NCI-H2171 (cell line): ENCODE results near the gene HTRA3.

Experiments
- DNase-seq: peaks from one replicate; lab custom pipeline; 2025; lab: John Stamatoyannopoulos, UW

Gene HTRA3

DNA sequence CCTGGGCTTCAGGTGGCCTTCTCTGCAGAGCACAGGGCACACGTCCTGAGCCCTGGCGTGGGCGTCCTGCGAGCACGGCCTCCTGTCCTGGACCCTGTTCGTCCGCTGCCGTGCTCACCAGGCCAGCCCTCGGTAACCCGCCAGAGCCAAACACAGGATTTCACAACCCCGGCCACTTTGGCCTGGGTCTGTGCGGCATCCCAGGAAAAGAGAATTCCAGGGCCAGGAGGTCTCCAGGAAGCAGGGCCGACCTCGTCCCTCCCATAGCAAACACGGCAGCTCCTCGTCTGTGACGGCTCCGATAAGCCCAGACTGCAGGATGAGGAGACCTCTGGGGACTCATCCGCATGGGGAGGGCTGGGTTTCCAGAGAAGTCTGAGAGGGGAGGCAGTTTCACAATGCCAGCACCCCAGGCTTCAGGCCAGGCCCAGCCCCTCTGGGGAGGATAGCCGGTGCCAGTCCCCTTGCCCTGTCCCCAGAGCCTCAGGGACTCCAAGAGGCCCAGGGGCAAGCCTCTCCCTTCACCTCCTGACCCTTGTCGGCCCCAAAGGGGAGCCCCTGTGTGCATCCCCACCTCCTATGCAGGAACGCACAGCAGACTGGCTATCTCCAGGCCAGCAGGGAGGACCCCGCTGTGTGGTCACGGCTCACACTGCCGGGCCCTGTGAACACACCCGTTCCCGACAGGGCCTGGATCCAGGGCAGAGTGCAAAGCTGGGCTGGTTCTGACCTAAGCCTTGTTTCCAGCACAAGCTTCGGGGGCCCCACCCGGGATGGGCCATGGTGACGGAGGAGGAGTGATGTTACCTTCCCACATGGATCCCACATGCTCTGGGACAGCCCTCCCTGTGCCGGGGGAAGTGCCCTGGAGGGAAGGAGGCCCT, 22.3 kb upstream of the HTRA3 start:
- DNase-seq = no peak

DNA sequence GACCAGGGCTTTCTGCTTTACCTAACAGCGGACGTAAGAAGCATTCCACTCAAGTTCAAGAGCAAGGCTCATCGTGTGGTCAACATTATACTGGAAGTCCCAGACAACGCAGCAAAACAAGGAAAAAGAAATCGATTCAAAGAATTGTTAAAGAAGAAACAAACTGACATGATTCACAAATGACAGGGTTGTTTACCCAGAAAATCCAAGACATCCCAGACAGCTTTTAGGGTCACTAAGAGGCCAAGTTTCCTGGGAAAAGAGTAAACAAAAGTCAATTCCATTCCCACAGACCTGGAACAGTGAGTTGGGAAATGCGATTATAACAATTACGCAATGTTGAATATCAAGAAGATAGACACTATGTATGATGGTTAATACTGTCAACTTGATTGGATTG, 21.5 kb upstream of the HTRA3 start:
- no peak for DNase-seq

DNA sequence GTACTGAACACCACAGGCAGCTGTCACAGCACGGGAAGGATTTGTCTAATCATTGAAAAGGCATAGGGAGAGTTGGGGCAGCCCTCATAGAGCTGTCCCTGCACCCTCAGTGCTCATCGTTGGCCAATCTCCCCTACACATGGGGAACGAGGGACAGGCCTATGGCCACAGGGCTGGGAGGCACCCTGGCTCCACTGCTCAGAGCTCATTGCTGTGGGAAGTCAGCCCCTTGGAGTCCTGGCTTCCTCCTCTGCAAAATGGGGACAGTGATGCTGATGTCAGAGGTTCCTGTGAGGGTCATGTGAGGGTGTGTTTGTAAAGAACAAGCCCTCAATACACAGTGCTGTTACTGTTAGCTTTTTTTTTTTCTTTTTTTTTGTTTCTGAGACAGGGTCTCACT, 19.3 kb upstream of the HTRA3 start:
- no peak for DNase-seq

DNA sequence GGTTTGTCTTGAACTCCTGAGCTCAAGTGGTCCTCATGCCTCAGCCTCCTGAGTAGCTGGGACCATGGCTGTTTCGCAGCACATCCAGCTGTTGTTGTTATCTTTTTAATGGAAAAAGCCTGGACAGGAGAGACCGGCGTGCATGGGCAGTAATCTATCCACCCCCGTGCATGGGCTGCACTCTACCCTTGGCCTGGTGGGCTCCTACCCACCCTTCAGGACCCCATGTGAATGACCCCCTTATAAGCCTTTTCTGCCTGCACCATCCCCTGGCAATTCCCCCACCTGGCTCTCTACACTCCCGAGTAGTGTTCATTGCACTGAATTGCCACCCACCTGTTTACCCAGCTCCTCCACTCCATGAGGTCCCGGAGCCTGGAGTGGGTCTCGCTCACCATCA, 18.9 kb upstream of the HTRA3 start:
- no peak for DNase-seq

DNA sequence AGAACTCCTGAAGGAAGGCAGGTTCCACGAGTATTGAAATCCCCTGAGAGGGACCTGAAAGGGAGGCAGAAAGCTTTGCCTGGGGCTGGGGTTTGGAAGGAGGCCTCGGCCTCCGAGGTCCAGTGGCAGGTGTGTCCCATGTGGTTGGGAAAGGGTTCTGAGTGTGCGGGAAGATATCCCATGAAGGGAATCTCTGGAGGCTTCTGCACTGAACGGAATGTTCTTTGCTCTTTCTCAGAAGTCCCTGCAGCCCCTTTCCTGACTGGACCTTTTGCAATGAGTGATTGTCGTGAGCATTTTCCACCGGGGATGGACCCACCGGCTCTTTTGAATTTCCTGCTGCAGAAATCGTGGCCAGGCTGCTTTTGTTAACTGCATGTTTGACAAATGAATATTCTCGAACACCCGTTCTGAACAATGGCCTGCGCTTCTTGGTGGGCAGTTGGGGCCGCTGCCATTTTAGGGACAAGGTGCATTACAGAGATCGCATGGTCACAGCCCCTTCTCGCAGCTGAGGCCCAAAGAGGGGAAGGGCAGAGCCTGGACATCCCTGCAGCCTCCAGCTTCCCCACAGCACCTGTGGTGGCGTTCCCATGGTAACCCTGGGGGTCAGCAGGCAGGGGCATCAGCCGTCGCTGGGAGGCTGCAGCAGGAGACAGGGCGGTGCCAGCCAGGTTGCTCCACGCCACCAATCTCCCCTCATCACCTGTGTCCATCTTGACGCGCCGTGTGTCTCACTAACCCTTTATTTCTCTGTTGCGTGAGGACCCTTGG, 18.3 kb upstream of the HTRA3 start:
- no peak for DNase-seq

DNA sequence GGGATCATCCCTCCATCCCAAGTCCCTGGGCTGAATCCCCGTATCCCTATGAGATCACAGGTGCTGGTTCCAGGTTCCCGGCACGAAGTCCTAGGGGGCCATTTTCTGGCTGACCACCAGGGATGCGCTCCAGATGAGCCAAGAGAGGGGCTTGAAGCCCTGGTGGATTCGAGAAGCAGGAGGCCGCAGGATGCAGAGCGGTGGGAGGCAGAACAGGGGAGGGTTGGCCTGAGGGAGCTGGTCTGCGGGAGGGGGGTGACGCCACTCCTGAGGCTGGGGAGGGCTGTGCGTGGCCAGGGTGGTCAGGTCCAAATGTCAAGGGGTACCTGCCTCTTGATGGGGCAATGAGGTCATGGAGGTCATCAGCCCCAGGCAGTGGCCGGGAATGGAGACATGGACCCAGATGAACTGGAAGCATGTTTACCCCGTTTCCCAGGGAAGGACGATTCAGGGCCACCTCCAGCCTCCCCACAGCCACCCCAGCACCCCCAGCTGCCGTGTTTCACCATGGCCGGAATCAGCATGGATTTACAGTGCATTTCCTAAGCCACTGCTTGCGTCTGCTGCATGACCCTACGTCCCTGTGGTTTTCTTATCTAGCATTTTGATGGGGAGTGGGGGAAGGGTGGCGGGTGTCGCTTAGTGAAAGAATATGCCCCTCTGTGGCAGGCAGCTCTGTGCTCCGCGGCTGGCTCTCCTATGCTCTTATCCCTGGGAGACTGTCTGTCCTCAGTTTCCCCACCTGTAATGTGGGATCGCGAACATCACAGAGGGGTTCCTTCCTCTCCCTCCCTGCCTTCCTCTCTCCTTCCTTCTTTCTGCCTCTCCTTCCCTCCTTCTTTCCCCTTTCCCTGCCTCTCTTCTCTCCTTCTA, 17.0 kb upstream of the HTRA3 start:
- no peak for DNase-seq

DNA sequence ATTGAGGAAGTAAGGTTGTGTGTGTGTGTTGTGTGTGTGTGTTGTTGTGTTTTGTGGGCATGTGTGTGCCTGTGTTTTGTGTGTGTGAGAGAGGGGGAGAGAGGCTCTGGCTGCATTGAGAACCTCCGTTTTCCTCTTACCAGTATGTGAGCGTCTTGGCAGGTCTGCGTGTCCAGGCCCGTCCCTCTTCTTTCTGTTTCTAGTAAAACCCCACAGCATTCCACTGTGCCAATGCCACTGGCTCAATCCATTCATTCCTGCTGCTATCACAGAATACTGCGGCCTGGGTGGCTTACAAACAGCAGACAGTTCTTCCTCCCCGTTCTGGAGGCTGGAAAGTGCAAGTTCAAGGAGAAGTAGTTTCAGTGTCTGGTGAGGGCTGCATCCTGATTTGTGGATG, 15.5 kb upstream of the HTRA3 start:
- no peak for DNase-seq

DNA sequence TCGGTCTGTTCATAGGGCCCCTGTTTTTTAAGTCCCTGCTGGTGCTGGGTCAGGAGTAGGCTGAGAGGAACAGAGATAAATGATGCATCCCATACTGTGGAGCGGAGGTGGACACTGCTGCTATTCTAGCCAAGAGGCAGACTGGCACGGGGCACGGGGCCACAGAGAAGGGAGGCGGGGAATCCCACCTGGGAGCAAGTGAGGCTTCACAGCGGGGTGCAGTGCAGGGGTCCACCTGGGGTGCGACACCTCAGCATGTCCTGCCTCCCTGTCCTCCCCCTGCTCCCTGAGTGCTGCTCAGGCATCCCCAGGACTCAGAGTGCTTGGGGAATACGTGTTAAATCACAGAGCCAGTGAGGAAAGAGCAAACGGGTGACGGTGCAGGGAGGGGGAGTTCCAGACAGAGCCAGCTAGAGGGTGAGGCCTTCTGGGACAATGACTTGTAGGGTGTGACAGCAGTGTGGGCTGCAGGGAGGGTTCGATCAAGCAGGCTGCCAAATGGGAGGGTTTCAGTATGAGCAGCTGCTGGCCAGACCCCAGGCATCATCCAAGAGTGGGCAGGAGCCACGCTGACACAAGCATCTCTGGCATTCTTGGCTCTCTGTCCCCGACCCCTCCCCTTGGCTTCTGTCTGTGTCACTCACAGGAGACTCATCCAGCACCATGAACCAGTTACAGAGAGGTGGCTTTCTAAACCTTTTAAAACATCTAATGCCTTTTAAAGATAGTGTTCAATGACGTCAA, 13.7 kb upstream of the HTRA3 start:
- DNase-seq = no peak

DNA sequence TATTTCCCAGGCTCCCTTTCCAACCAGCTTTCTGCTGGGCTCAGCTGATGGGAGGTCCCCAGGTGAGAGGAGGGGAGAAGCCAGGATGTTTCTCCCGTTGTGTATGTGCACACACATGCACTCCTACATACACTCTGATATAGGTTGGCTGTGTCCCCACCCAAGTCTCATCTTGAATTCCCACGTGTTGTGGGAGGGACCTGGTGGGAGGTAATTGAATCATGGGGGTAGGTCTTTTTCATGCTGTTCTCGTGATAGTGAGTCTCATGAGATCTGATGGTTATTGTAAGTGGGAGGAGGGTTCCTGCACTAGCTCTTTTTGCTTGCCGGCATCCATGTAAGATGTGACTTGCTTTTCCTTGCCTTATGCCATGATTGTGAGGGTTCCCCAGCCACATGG, 11.7 kb upstream of the HTRA3 start:
- DNase-seq = no peak

DNA sequence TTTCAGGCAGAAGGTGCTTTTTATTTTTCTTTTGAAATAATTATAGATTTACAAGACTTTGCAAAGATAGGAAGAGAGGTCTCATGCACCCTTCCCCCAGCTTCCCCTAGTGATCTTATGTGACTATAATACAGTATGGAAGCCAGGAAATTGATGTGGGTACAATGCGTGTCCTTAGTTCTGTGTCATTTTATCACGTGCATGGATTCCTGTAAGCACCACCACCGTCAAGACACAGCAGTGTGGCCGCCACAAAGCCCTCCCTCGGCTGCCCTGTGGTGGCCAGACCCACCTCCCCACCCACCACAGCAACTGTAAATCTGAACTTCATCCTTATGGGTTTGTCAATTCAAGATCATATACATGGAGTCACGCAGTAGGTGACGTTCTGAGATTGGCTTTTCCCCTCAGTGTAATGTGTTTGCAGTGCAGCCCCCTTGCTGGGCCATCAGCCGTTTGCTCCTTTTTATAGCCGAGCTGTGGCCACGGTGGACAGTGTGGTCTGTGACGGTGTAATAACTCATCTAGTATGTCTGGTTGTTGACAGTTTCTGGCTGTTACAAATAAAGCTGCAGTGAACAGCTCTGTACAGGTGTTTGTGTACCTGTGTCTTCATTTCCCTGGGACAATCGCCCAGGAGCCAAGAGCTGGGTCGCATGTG, 10.9 kb upstream of the HTRA3 start:
- DNase-seq = no peak

DNA sequence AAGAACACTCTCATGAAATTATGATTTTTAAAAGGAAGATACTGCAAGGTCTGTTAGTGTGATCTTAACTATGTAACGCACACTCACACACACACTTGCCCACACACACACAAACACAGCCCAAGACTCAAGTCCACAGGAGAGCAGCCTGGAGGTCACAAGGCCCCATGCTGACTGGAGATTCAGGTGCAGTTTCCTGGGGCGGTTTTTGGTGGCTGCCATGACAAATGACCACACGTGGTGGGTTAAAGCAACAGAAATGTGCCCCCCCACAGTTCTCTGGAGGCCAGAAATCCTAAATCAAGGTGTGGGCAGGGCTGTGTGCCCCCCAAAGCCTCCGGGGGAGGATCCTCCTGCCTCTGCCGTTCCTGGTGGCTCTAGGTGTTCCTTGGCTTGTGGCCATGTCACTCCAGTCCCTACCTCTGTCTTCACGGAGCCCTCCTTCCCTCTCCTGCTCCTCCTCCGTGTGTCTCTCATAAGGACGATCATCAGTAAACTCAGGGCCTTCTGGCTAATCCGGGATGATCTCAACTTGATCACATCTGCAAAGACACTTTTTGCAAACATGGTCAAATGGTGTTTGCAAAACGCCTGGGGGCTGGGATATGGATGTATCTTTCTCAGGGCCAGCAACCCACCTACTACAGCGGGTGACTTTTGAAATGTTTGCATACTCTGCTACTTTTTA, 9.7 kb upstream of the HTRA3 start:
- DNase-seq = no peak

DNA sequence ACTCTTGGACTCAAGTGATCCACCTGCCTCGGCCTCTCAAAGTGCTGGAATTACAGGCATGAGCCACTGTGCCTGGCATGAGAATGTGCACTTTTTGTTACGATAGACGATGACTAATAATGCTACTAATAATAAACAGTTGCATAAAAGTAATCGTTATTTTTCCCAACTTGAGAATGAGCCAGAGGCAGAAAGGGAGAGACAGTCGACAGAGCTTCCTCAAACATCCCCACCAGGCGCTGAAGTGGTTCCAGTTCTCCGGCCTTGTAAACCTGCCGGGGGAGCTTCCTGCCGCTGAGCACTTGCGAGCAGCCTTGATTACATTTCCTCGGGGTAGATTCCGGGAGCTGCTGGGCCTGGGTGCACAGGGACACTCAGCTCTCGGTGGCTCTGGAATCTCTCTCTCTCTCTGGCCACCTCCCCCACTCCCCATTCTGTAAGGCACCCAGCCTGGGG, 8.9 kb upstream of the HTRA3 start:
- no peak for DNase-seq

DNA sequence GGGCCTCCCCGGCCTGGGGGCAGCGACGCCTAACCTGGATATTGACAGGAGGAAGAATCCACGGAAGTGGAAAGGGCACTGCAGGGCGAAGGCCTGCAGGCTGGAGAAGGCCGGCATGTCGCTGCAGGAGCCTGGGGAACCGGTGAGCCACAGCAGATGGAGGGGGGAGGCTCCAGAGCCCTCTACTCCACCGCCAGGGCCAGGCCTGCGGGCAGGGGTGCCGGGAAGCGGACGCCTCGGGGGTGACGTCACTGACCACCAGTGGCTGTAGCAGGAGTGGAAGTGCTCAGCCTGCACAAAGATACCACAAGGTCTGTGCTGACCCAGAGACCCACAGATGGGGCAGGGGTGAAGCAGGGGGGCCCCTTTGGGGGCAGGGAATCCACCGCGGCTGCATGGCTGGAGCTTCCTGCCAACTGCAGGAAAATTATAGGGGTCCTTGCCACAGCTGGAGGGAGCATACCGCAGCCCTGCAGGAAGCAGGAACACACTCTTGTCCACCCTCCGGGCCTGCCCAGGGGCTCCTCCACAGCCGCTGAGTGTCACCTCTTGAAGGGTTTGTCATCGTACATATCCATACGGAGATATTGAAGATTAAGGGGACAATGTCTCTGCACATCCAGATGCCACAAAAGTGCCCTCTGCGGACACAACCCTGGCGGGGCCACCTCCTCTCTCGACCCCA, 7.6 kb upstream of the HTRA3 start:
- DNase-seq = no peak

DNA sequence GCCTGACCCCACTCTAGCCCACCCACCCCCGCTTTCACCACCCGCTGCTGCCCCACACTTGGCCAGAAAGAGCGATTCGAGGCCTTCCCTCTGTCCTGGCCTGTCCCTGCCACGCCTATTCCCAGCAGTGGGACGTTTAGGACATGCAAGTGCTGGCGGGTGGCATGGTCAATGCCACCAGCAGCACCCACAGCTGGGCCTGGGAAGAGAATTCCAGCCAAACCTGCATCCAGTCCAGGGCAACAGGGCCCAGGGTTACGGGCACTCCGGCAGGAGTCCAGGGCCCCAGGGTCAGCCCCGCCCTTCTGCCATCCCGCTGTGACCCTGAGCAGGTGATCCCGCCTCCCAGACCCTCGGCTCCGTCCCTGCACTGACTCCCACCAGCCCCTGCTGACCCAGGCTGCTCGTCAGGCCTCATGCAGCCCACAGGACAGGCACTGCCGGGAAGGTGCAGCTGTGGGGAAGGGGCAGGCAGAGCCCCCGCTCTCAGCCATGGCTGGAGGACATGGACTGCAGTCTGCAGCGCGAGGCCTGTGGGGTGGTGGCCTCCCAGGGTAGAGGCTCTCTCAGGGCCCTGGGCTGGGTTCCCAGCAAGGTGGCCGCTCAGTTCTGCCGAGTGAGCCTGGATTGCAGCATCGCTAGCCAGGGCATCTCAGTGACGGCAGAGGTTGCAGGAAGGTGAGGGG, 6.8 kb upstream of the HTRA3 start:
- no peak for DNase-seq

DNA sequence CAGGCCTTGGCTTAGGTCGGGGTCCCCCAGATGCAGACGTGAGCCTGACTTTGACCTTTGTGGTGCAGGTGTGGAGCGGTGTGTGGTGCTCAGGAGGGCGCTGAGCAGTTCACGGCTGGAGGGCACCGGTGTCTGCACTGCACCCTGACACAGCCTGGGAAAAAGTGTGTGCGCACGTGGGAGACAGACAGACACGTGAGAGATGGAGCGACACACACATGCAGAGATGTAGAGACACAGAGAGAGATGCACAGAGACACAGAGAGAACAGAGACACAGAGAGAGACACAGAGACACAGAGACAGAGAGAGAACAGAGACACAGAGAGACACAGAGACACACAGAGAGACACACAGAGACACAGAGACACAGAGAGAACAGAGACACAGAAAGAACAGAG, 6.2 kb upstream of the HTRA3 start:
- DNase-seq = no peak

DNA sequence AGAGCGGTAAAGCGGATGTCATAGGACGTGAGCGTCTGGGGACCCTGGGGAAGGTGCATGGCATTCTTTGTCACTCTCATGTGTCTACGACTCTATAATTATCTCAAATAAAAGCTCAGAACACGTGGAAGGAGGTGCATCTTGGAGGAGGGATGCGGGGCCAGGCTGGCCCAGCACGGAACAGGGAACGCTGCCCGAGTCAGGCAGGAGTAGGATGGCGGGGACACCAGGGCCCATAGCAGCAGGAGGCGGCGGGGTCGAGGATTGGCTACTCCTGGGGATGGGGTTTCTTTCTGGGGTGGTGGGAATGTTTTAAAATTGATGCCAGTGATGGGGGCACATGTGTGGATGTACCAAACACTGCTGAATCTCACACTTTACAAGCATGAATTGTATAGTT, 5.4 kb upstream of the HTRA3 start:
- no peak for DNase-seq

DNA sequence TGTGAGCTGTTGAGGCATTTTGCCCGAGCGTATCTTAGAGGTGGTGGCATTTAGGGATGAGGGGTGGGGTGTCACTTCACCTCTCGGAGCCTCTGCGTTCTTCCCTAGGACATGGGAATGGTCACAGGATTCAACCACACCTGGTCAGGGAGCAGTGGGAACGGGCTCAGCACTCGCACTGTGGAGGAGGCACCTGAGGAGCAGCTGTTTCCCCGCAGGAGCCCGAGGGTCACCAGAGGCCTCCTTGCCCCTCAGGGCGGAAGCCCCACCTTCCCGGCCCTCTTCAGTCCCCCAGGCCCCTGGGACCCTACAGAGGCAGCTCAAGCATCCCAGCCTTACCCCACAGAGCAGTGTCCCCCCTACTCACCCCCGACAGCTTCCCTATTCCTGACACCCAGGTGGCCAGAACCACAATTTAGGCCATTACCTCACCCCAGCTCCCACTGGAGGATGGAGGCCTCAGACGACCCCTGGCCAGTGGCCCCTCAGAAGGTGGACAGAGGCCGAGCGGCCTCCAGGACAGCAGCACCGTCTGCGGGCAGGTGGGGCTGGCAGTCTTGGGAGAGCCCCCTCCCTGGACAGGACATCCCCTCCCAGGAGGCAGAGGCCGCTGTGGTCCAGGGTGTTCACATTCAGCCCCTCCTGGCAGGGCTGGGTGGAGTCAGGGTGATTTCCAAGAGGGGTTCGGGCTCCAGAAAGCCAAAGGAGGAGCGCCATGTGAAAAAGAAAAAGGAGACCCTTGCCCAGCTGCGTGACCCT, 4.2 kb upstream of the HTRA3 start:
- no peak for DNase-seq

DNA sequence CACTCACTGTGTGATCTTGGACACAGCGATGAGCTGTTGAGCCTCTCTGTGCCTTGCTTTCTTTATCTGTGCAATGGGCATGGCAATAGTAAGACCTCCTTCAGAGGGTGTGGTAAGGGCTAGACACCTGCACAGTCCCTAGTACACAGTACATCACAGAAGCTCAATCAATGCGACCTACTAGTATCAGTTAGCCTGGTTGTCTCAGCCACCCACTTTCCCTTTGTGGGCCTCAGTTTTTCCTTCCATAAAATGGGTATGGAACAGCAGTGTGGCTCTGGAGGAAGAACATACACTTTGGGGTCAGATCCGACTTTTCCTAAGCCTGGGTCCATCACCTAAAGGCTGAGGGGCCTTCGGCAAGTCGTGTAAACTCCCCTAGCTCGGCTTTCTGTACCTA, 3.5 kb upstream of the HTRA3 start:
- no peak for DNase-seq

DNA sequence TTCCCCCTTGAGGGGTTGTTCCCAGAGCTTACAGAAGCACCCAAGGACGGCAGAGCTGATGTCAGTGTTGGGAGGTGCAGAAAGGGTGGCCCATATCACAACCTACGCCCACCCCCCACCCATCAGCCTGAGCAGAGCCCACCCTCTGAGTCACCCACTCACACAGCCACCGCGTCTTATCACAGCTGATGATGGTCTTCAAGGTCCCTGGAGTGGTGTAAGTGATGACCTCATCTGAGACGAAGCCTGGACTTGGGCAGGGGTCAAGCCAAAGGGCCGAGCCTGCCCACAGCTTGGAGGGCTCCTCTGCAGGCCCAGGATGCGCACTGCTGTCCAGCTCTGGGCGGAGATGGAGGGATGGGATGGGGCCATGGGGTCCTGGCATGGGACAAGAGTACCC, 3.0 kb upstream of the HTRA3 start:
- DNase-seq = no peak
